Fibroblast of lung (primary cell): ENCODE results near the gene TMEM97. TPM values are rescaled to one million over a fixed set of nuclear protein-coding genes. Genes with fewer than 3 reads are reported as not detected.

Experiments
- DNase-seq, 2 donors: peaks; one replicate each; pipeline versions ENCODE4 v3.0.0 to v3.0.0-alpha.2; 2010; ENCODE audit warnings: low read depth in 2 of 2
- H2AFZ ChIP-seq: 2 replicates; pipeline ENCODE4 v1.5.1; 2012; ENCODE audit warnings: low read length, control low read depth, inconsistent platforms
- H3K27ac ChIP-seq: 2 replicates; pipeline ENCODE4 v1.5.1; 2011; ENCODE audit warnings: low read length, control low read depth; ENCODE audit not compliant: insufficient read depth
- H3K27me3 ChIP-seq: 2 replicates; pipeline ENCODE4 v1.5.1; 2011; ENCODE audit warnings: mild to moderate bottlenecking, low read length; ENCODE audit not compliant: control insufficient read depth, insufficient read depth
- H3K36me3 ChIP-seq: 2 replicates; pipeline ENCODE4 v1.5.1; 2011; ENCODE audit warnings: low read length; ENCODE audit not compliant: control insufficient read depth, insufficient read depth
- H3K4me1 ChIP-seq: 2 replicates; pipeline ENCODE4 v1.5.1; 2011; ENCODE audit warnings: low read length; ENCODE audit not compliant: control insufficient read depth, insufficient read depth; ENCODE audit errors: extremely low read depth
- H3K4me2 ChIP-seq: 2 replicates; pipeline ENCODE4 v1.5.1; 2011; ENCODE audit warnings: low read length, control low read depth; ENCODE audit not compliant: insufficient read depth; ENCODE audit errors: extremely low read depth
- H3K4me3 ChIP-seq, 4 experiments: fragments of 200-600 bp in 1 of 4; sonication (generic) in 1 of 4; replicated peaks in 1 of 4; 2 replicates each; pipeline ENCODE4 v1.5.1; 2011 to 2016; ENCODE audit warnings: low read length in 4 of 4, low read depth in 3 of 4, mild to moderate bottlenecking in 3 of 4, control low read depth in 2 of 4, inconsistent platforms in 1 of 4, mixed read lengths in 1 of 4; ENCODE audit not compliant: insufficient read depth in 1 of 4; ENCODE audit errors: control extremely low read depth in 1 of 4
- H3K79me2 ChIP-seq: 2 replicates; pipeline ENCODE4 v1.5.1; 2012; ENCODE audit warnings: mild to moderate bottlenecking, low read length, inconsistent platforms; ENCODE audit not compliant: control insufficient read depth, insufficient read depth
- H3K9ac ChIP-seq: 2 replicates; pipeline ENCODE4 v1.5.1; 2011; ENCODE audit warnings: mild to moderate bottlenecking, low read length, control low read depth; ENCODE audit not compliant: insufficient read depth
- H3K9me3 ChIP-seq: 2 replicates; pipeline ENCODE4 v1.5.1; 2012; ENCODE audit warnings: low read depth, low read length; ENCODE audit not compliant: control insufficient read depth, insufficient read depth
- H4K20me1 ChIP-seq: 2 replicates; pipeline ENCODE4 v1.5.1; 2011; ENCODE audit warnings: low read length; ENCODE audit not compliant: control insufficient read depth, insufficient read depth; ENCODE audit errors: extremely low read depth
- CTCF ChIP-seq, 2 donors: IDR thresholded peaks in 1 of 2; conservative IDR thresholded peaks in 1 of 2; 1 replicate in 1 of 2; 2 replicates in 1 of 2; pipeline ENCODE4 v1.5.1; 2011 to 2012; ENCODE audit warnings: low read length in 2 of 2, control low read depth in 1 of 2, inconsistent platforms in 1 of 2, low read depth in 1 of 2, mild to moderate bottlenecking in 1 of 2
- EZH2 ChIP-seq: IDR thresholded peaks from 2 replicates; pipeline ENCODE4 v1.5.1; 2012; ENCODE audit warnings: low read length, control low read depth, mild to moderate bottlenecking; ENCODE audit errors: missing control alignments
- polyA plus RNA-seq, 2 donors: library from polyadenylated mRNA; depleted of rRNA in 1 of 2; stranded (reverse) in 1 of 2; unstranded in 1 of 2; fragments of >200 nt; gene quantifications; 2 replicates each; pipeline ENCODE4 v1.2.1, GENCODE V29; 2011 to 2012; ENCODE audit warnings: missing spikeins in 1 of 2
- total RNA-seq: library from RNA; depleted of rRNA; stranded (reverse); fragments of >200 nt; gene quantifications from 2 replicates; pipeline ENCODE4 v1.2.1, GENCODE V29; 2014

Gene TMEM97
- total and polyA plus RNA-seq, 2 donors (not counting 1 experiment from before 2014, with no cell fraction given), result 34.4 to 43.6 TPM

- DNase-seq, result no peak
- H3K36me3 ChIP-seq, result peaks cover 2% of the 10 kb centered on the region
These were observed 46.5 kb downstream of the TMEM97 start for GRCh38 chr17:28365487-28365886.

GRCh38 chr17:28366605-28367004, 47.6 kb downstream of the TMEM97 start:
- Histone ChIP-seq H2AFZ (no peak overlapping the region), H3K79me2 (no peaks in the 10 kb centered on the region), H3K9ac (no peak overlapping the region), H3K4me1 (peaks cover 5% of the 10 kb centered on the region), H3K27me3 (no peaks in the 10 kb centered on the region), H3K27ac (no peak overlapping the region), H3K36me3 (no peaks in the 10 kb centered on the region), H3K4me3 (no peak overlapping the region), H3K9me3 (no peaks in the 10 kb centered on the region), H3K4me2 (no peak overlapping the region), H4K20me1 (no peaks in the 10 kb centered on the region)
- TF ChIP-seq EZH2 (no peak), CTCF (conservative IDR thresholded peaks at IDR 0.05 in 1 of 2, IDR thresholded peaks at IDR 0.05 in 1 of 2; ENCODE audit: low read depth in 1 of 2, low read length in 2 of 2) (no peak)
- no peak for DNase-seq

More at GRCh38 chr17:28365487-28365886, 46.5 kb downstream of the TMEM97 start:
- Histone ChIP-seq H3K9me3 (no peaks in the 10 kb centered on the region), H4K20me1 (no peaks in the 10 kb centered on the region), H2AFZ (no peak overlapping the region), H3K79me2 (no peaks in the 10 kb centered on the region), H3K4me2 (no peak overlapping the region), H3K9ac (no peak overlapping the region), H3K4me3 (no peak overlapping the region), H3K27me3 (no peaks in the 10 kb centered on the region), H3K4me1 (no peaks in the 10 kb centered on the region), H3K27ac (no peak overlapping the region)
- TF ChIP-seq EZH2 (no peak), CTCF (conservative IDR thresholded peaks at IDR 0.05 in 1 of 2, IDR thresholded peaks at IDR 0.05 in 1 of 2; ENCODE audit: low read depth in 1 of 2, low read length in 2 of 2) (no peak)

GRCh38 chr17:28367641-28368305, 48.8 kb downstream of the TMEM97 start:
- no peaks in the 10 kb centered on the region for H3K9me3 ChIP-seq
- H3K27me3 ChIP-seq, result no peaks in the 10 kb centered on the region
- H3K4me2 ChIP-seq, result no peak overlapping the region
- no peak overlapping the region for H2AFZ ChIP-seq
- H3K27ac ChIP-seq, result no peak overlapping the region
- H3K4me3 ChIP-seq, result no peak overlapping the region
- TF ChIP-seq CTCF (conservative IDR thresholded peaks at IDR 0.05 in 1 of 2, IDR thresholded peaks at IDR 0.05 in 1 of 2; ENCODE audit: low read depth in 1 of 2, low read length in 2 of 2), result no peak
- no peak for TF ChIP-seq EZH2
- no peaks in the 10 kb centered on the region for H3K36me3 ChIP-seq
- H3K79me2 ChIP-seq, result no peaks in the 10 kb centered on the region
- H3K4me1 ChIP-seq, result peaks cover 5% of the 10 kb centered on the region
- H3K9ac ChIP-seq, result no peak overlapping the region
- no peak for DNase-seq
- H4K20me1 ChIP-seq, result no peaks in the 10 kb centered on the region
